ENCODE data around the gene GABRA4. TPM values are rescaled to one million over a fixed set of nuclear protein-coding genes. Genes with fewer than 3 reads are reported as not detected.

Gene GABRA4
- total RNA-seq, 2 experiments from 2014 or later = not detected

GRCh38 chr4:46999566-46999965 lies 6.2 kb upstream of the GABRA4 start:
- H3K4me3 Mint-ChIP-seq = no peak overlapping the region
- no peaks in the 10 kb centered on the region for H3K9me3 Mint-ChIP-seq
- peaks cover 18% of the 10 kb centered on the region for H3K27me3 Mint-ChIP-seq
- H3K36me3 Mint-ChIP-seq = no peaks in the 10 kb centered on the region
- DNase-seq = no peak
- H3K27ac Mint-ChIP-seq = no peak overlapping the region
- H3K4me1 Mint-ChIP-seq = no peaks in the 10 kb centered on the region

- peaks cover 5% of the 10 kb centered on the region for H3K4me1 Mint-ChIP-seq
- H3K27me3 Mint-ChIP-seq = peaks cover 48% of the 10 kb centered on the region
- H3K27ac Mint-ChIP-seq = no peak overlapping the region
- DNase-seq = no peak
- H3K9me3 Mint-ChIP-seq = no peaks in the 10 kb centered on the region
- peak overlapping the region; percentile 53 for H3K4me3 Mint-ChIP-seq
- no peaks in the 10 kb centered on the region for H3K36me3 Mint-ChIP-seq
Observed at GRCh38 chr4:46994007-46994405, 625 bp upstream of the GABRA4 start.

- peaks cover 5% of the 10 kb centered on the region for H3K4me1 Mint-ChIP-seq
- no peak overlapping the region for H3K27ac Mint-ChIP-seq
- DNase-seq = no peak
- no peak overlapping the region for H3K4me3 Mint-ChIP-seq
- no peaks in the 10 kb centered on the region for H3K9me3 Mint-ChIP-seq
- no peaks in the 10 kb centered on the region for H3K36me3 Mint-ChIP-seq
- peaks cover 51% of the 10 kb centered on the region for H3K27me3 Mint-ChIP-seq
Observed at GRCh38 chr4:46992338-46992737, 1.0 kb downstream of the GABRA4 start.

GRCh38 chr4:46986922-46987638 lies 6.3 kb downstream of the GABRA4 start:
- H3K27ac Mint-ChIP-seq = no peak overlapping the region
- H3K27me3 Mint-ChIP-seq = peaks cover 14% of the 10 kb centered on the region
- no peak for DNase-seq
- H3K4me1 Mint-ChIP-seq = no peaks in the 10 kb centered on the region
- H3K9me3 Mint-ChIP-seq = no peaks in the 10 kb centered on the region
- H3K36me3 Mint-ChIP-seq = no peaks in the 10 kb centered on the region
- H3K4me3 Mint-ChIP-seq = no peak overlapping the region

- Mint-ChIP-seq H3K36me3 (no peaks in the 10 kb centered on the region), H3K9me3 (no peaks in the 10 kb centered on the region), H3K4me3 (no peak overlapping the region), H3K27me3 (peaks cover 6% of the 10 kb centered on the region), H3K27ac (no peak overlapping the region), H3K4me1 (no peaks in the 10 kb centered on the region)
- no peak for DNase-seq
Observed at GRCh38 chr4:46984781-46985180, 8.6 kb downstream of the GABRA4 start.

GRCh38 chr4:46980851-46981250 lies 12.5 kb downstream of the GABRA4 start:
- no peaks in the 10 kb centered on the region for H3K9me3 Mint-ChIP-seq
- no peak overlapping the region for H3K4me3 Mint-ChIP-seq
- no peak for DNase-seq
- no peaks in the 10 kb centered on the region for H3K36me3 Mint-ChIP-seq
- no peaks in the 10 kb centered on the region for H3K4me1 Mint-ChIP-seq
- H3K27me3 Mint-ChIP-seq = no peaks in the 10 kb centered on the region
- no peak overlapping the region for H3K27ac Mint-ChIP-seq

GRCh38 chr4:46979726-46980125 lies 13.7 kb downstream of the GABRA4 start:
- no peaks in the 10 kb centered on the region for H3K9me3 Mint-ChIP-seq

GRCh38 chr4:46979283-46979682 lies 14.1 kb downstream of the GABRA4 start:
- Mint-ChIP-seq H3K9me3 (no peaks in the 10 kb centered on the region), H3K4me3 (no peak overlapping the region), H3K36me3 (no peaks in the 10 kb centered on the region), H3K27me3 (no peaks in the 10 kb centered on the region), H3K27ac (no peak overlapping the region), H3K4me1 (no peaks in the 10 kb centered on the region)
- no peak for DNase-seq

More at GRCh38 chr4:46979726-46980125, 13.7 kb downstream of the GABRA4 start:
- Mint-ChIP-seq H3K36me3 (no peaks in the 10 kb centered on the region), H3K27ac (no peak overlapping the region), H3K4me3 (no peak overlapping the region), H3K4me1 (no peaks in the 10 kb centered on the region), H3K27me3 (no peaks in the 10 kb centered on the region)
- DNase-seq = no peak

- Mint-ChIP-seq H3K4me1 (no peaks in the 10 kb centered on the region), H3K9me3 (no peaks in the 10 kb centered on the region), H3K4me3 (no peak overlapping the region), H3K27ac (no peak overlapping the region), H3K36me3 (no peaks in the 10 kb centered on the region), H3K27me3 (no peaks in the 10 kb centered on the region)
- DNase-seq = no peak
Observed at GRCh38 chr4:46977245-46977644, 16.1 kb downstream of the GABRA4 start.

GRCh38 chr4:46975812-46976553 lies 17.4 kb downstream of the GABRA4 start:
- Mint-ChIP-seq H3K4me3 (no peak overlapping the region), H3K27me3 (no peaks in the 10 kb centered on the region), H3K27ac (no peak overlapping the region), H3K4me1 (no peaks in the 10 kb centered on the region), H3K9me3 (no peaks in the 10 kb centered on the region), H3K36me3 (no peaks in the 10 kb centered on the region)
- DNase-seq = no peak

GRCh38 chr4:46974891-46975543 lies 18.4 kb downstream of the GABRA4 start:
- peaks cover 1% of the 10 kb centered on the region for H3K27me3 Mint-ChIP-seq
- DNase-seq = no peak
- H3K36me3 Mint-ChIP-seq = no peaks in the 10 kb centered on the region
- no peak overlapping the region for H3K4me3 Mint-ChIP-seq
- H3K4me1 Mint-ChIP-seq = no peaks in the 10 kb centered on the region
- no peak overlapping the region for H3K27ac Mint-ChIP-seq
- no peaks in the 10 kb centered on the region for H3K9me3 Mint-ChIP-seq

- H3K4me3 Mint-ChIP-seq = no peak overlapping the region
- no peaks in the 10 kb centered on the region for H3K4me1 Mint-ChIP-seq
- H3K9me3 Mint-ChIP-seq = no peaks in the 10 kb centered on the region
- no peaks in the 10 kb centered on the region for H3K36me3 Mint-ChIP-seq
- H3K27ac Mint-ChIP-seq = no peak overlapping the region
- no peak for DNase-seq
- peaks cover 4% of the 10 kb centered on the region for H3K27me3 Mint-ChIP-seq
Observed at GRCh38 chr4:46968847-46969246, 24.5 kb downstream of the GABRA4 start.

- no peak overlapping the region for H3K27ac Mint-ChIP-seq
- H3K4me3 Mint-ChIP-seq = no peak overlapping the region
- DNase-seq = no peak
- no peaks in the 10 kb centered on the region for H3K36me3 Mint-ChIP-seq
- no peaks in the 10 kb centered on the region for H3K9me3 Mint-ChIP-seq
- H3K27me3 Mint-ChIP-seq = peaks cover 4% of the 10 kb centered on the region
- H3K4me1 Mint-ChIP-seq = no peaks in the 10 kb centered on the region
Observed at GRCh38 chr4:46967631-46968030, 25.8 kb downstream of the GABRA4 start.

- no peaks in the 10 kb centered on the region for H3K36me3 Mint-ChIP-seq
- H3K4me3 Mint-ChIP-seq = no peak overlapping the region
- no peak for DNase-seq
- H3K4me1 Mint-ChIP-seq = no peaks in the 10 kb centered on the region
- H3K27me3 Mint-ChIP-seq = no peaks in the 10 kb centered on the region
- H3K9me3 Mint-ChIP-seq = no peaks in the 10 kb centered on the region
- no peak overlapping the region for H3K27ac Mint-ChIP-seq
Observed at GRCh38 chr4:46958742-46959488, 34.5 kb downstream of the GABRA4 start.

GRCh38 chr4:46956451-46956850 lies 36.9 kb downstream of the GABRA4 start:
- no peak overlapping the region for H3K27ac Mint-ChIP-seq
- H3K4me1 Mint-ChIP-seq = no peaks in the 10 kb centered on the region
- no peaks in the 10 kb centered on the region for H3K36me3 Mint-ChIP-seq
- DNase-seq = no peak
- H3K4me3 Mint-ChIP-seq = no peak overlapping the region
- no peaks in the 10 kb centered on the region for H3K9me3 Mint-ChIP-seq
- H3K27me3 Mint-ChIP-seq = no peaks in the 10 kb centered on the region

Measured in activated naive CD8-positive, alpha-beta T cell treated with anti-CD3 and anti-CD28 coated beads for 36 hours (primary cell).